Ectodermal cell (in vitro differentiated cells): ENCODE data around the gene ALKAL2.

ENCODE experiments used
- H3K27ac ChIP-seq: 2 replicates; pipeline ENCODE4 v1.7.0; 2013; ENCODE audit warnings: mild to moderate bottlenecking, low read depth, low read length; ENCODE audit not compliant: insufficient read depth, poor library complexity, severe bottlenecking
- H3K27me3 ChIP-seq: 2 replicates; pipeline ENCODE4 v1.7.0; 2013; ENCODE audit warnings: mild to moderate bottlenecking, low read length; ENCODE audit not compliant: insufficient read depth, control insufficient read depth, poor library complexity, severe bottlenecking
- H3K36me3 ChIP-seq: one replicate; pipeline ENCODE4 v1.7.0; 2013; ENCODE audit warnings: low read length; ENCODE audit not compliant: control insufficient read depth, insufficient read depth
- H3K4me1 ChIP-seq: one replicate; pipeline ENCODE4 v1.7.0; 2013; ENCODE audit warnings: low read length; ENCODE audit not compliant: control insufficient read depth, insufficient read depth
- H3K4me3 ChIP-seq: 2 replicates; pipeline ENCODE4 v1.7.0; 2013; ENCODE audit warnings: low read depth, low read length, control low read depth; ENCODE audit not compliant: insufficient read depth
- H3K9me3 ChIP-seq: 2 replicates; pipeline ENCODE4 v1.7.0; 2013; ENCODE audit warnings: mild to moderate bottlenecking, low read length, moderate library complexity; ENCODE audit not compliant: control insufficient read depth
- WGBS, 2 experiments: methylation state at CpG; one replicate each; pipeline ENCODE4 v1.1.7; 2013; ENCODE audit warnings: missing lambda C conversion rate in 2 of 2; 5-methylcytosine and 5-hydroxymethylcytosine counted together

ALKAL2 gene

GRCh38 chr2:284896-285492 is 2.9 kb downstream of the ALKAL2 start:
- Histone ChIP-seq H3K27me3 (peaks cover 55% of the 10 kb centered on the region), H3K9me3 (no peaks in the 10 kb centered on the region), H3K36me3 (peaks cover 4% of the 10 kb centered on the region), H3K27ac (no peak overlapping the region), H3K4me1 (peaks cover 28% of the 10 kb centered on the region), H3K4me3 (no peak overlapping the region)
- 67 to 73% methylated on average over 13 of the region's 13 CpGs for WGBS, 2 experiments

GRCh38 chr2:283996-284794 is 3.7 kb downstream of the ALKAL2 start:
- H3K27ac ChIP-seq, result no peak overlapping the region
- peaks cover 4% of the 10 kb centered on the region for H3K36me3 ChIP-seq
- WGBS, 2 experiments, result 37 to 41% methylated on average over 4 of the region's 4 CpGs
- no peak overlapping the region for H3K4me3 ChIP-seq
- H3K4me1 ChIP-seq, result peaks cover 25% of the 10 kb centered on the region
- no peaks in the 10 kb centered on the region for H3K9me3 ChIP-seq
- H3K27me3 ChIP-seq, result peaks cover 47% of the 10 kb centered on the region

GRCh38 chr2:282371-283263 is 5.3 kb downstream of the ALKAL2 start:
- peaks cover 32% of the 10 kb centered on the region for H3K27me3 ChIP-seq
- H3K9me3 ChIP-seq, result no peaks in the 10 kb centered on the region
- peaks cover 14% of the 10 kb centered on the region for H3K36me3 ChIP-seq
- H3K27ac ChIP-seq, result no peak overlapping the region
- H3K4me1 ChIP-seq, result peaks cover 24% of the 10 kb centered on the region
- H3K4me3 ChIP-seq, result no peak overlapping the region
- WGBS, 2 experiments, result 95 to 98% methylated on average over 11 to 12 of the region's 12 CpGs

GRCh38 chr2:281381-281780 is 6.5 kb downstream of the ALKAL2 start:
- no peak overlapping the region for H3K27ac ChIP-seq
- WGBS, 2 experiments, result 95 to 98% methylated on average over 9 of the region's 9 CpGs
- H3K4me1 ChIP-seq, result peaks cover 15% of the 10 kb centered on the region
- H3K9me3 ChIP-seq, result no peaks in the 10 kb centered on the region
- H3K4me3 ChIP-seq, result no peak overlapping the region
- peaks cover 19% of the 10 kb centered on the region for H3K27me3 ChIP-seq
- peaks cover 20% of the 10 kb centered on the region for H3K36me3 ChIP-seq

GRCh38 chr2:280650-281110 is 7.2 kb downstream of the ALKAL2 start:
- Histone ChIP-seq H3K4me3 (no peak overlapping the region), H3K27ac (no peak overlapping the region), H3K27me3 (peaks cover 12% of the 10 kb centered on the region), H3K36me3 (peaks cover 25% of the 10 kb centered on the region), H3K4me1 (peaks cover 15% of the 10 kb centered on the region), H3K9me3 (no peaks in the 10 kb centered on the region)
- 92% methylated on average over 7 of the region's 7 CpGs for WGBS, 2 experiments

GRCh38 chr2:279956-280649 is 7.8 kb downstream of the ALKAL2 start:
- WGBS, 2 experiments, result 96% methylated on average over 2 to 4 of the region's 4 CpGs
- Histone ChIP-seq H3K36me3 (peaks cover 25% of the 10 kb centered on the region), H3K4me3 (no peak overlapping the region), H3K27ac (no peak overlapping the region), H3K9me3 (no peaks in the 10 kb centered on the region), H3K27me3 (peaks cover 7% of the 10 kb centered on the region), H3K4me1 (peaks cover 12% of the 10 kb centered on the region)

GRCh38 chr2:279366-279765 is 8.5 kb downstream of the ALKAL2 start:
- H3K9me3 ChIP-seq, result no peaks in the 10 kb centered on the region
- no peak overlapping the region for H3K27ac ChIP-seq
- H3K36me3 ChIP-seq, result peaks cover 25% of the 10 kb centered on the region
- no peaks in the 10 kb centered on the region for H3K27me3 ChIP-seq
- WGBS, 2 experiments, result 93 to 100% methylated on average over 2 to 3 of the region's 4 CpGs
- H3K4me1 ChIP-seq, result peaks cover 5% of the 10 kb centered on the region
- no peak overlapping the region for H3K4me3 ChIP-seq

GRCh38 chr2:278927-279320 is 9.0 kb downstream of the ALKAL2 start:
- H3K27me3 ChIP-seq, result no peaks in the 10 kb centered on the region

GRCh38 chr2:278312-278926 is 9.5 kb downstream of the ALKAL2 start:
- no peaks in the 10 kb centered on the region for H3K9me3 ChIP-seq
- peaks cover 25% of the 10 kb centered on the region for H3K36me3 ChIP-seq
- no peaks in the 10 kb centered on the region for H3K4me1 ChIP-seq
- no peak overlapping the region for H3K27ac ChIP-seq
- no peak overlapping the region for H3K4me3 ChIP-seq
- no peaks in the 10 kb centered on the region for H3K27me3 ChIP-seq
- WGBS, 2 experiments, result 93 to 94% methylated on average over 2 of the region's 2 CpGs

More at GRCh38 chr2:278927-279320, 9.0 kb downstream of the ALKAL2 start:
- WGBS, 2 experiments, result 96 to 100% methylated on average over 3 to 4 of the region's 4 CpGs
- Histone ChIP-seq H3K36me3 (peaks cover 25% of the 10 kb centered on the region), H3K4me1 (peaks cover under 1% of the 10 kb centered on the region), H3K4me3 (no peak overlapping the region), H3K27ac (no peak overlapping the region), H3K9me3 (no peaks in the 10 kb centered on the region)
